Measurements from ENCODE around the gene PDZD4.

Gene PDZD4

DNA sequence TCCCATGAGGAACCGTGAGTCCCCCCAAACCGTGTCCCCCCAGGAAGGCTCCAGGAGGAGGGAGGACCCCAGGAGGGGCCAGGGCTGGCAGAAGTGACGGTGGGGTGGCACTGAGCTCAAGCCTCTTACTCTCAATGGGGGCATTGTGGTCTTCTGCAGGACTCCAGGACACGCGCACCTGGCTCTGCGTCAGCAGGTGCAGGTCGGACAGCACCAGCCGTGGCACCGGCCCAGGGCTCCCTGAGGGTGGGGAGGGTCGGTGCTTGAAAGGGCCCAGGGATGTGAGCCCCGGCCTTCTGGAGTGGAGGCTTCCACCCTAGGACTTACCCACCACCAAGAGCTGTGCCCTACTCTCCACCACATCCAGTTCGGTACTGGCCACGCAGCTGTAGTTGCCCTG lies 37.3 kb upstream of the PDZD4 start:
- DNase-seq = no peak

DNA sequence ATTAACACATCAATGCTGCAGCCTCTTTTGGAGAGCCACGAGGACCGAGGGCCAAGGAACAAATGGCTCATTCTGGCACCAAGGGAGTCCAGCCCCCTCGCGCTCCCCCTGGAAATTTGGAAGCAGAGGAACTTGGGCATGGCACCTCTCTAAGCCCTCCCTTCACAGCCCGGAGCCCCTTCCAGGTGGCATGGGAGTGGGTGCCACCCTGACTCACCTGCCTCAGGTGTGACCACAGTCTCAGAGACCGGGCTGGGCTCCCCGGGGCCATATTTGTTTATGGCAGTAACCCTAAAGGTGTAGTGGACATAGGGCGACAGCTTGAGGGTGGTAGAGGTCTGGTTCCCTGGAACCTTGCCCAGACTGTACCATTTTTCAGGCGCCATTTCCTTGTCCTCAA lies 36.8 kb upstream of the PDZD4 start:
- DNase-seq = no peak

DNA sequence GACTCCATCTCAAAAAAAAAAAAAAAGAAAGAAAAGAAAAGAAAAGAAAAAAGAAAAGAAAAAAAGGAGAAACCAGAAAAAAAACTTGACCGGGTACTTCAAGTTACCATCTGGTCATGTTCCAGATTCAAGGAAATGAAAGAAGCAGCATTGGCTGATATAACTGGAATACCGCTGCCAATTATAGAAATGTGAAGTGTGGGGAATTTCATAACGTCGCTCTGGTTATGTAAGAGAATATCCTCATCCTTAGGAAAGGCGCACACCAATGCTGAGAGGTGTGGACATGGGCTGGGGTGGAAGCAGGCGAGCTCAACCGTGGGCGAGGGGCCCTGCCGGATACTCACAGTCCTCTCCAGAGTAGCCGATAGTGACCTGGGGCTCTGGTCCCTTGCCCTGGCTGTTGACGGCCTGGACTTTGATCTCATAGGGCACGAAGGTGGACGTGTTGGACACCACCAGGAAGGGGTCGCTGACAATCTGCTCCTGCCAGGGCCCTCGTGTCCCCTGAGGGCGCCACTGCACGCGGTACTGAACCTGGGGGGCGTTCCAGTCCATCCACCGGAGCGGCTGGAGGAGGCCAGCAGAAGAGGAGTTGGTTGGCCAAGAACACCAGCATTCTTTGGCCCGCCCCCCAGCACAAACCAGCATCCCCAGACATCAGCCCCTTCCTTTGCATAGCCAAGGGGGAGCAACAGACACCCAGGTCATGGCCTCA lies 36.1 kb upstream of the PDZD4 start:
- no peak for DNase-seq

DNA sequence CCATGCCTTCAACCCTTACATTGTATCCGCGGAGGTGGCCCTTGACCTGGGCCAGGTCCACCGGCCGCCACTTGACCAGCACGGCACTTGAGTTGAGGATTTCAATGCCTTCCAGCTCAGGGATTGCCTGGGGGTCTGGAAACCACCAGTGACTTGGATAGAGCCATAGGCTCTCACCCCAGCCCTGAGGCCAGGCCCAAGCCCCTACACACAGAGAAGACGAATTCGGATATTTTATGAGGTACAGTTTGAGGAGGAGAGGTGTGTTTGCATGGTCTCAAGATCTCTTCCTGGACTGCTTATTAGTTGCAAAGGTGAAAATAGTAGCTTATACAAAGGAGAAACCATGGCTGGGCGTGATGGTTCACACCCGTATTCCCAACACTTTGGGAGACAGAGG lies 35.3 kb upstream of the PDZD4 start:
- DNase-seq = no peak

DNA sequence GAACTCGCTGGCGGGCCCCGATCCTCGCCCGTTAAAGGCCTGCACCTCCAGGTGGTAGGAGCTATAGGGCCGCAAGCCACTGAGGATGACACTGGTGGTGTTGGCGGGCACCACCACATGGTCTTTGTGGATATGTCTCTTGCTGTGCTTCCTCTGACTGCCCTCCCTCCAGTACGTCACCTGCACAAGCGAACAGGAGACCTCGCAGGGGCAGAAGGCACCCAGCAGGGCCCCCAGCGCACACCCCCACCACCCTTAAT lies 34.9 kb upstream of the PDZD4 start:
- no peak for DNase-seq

DNA sequence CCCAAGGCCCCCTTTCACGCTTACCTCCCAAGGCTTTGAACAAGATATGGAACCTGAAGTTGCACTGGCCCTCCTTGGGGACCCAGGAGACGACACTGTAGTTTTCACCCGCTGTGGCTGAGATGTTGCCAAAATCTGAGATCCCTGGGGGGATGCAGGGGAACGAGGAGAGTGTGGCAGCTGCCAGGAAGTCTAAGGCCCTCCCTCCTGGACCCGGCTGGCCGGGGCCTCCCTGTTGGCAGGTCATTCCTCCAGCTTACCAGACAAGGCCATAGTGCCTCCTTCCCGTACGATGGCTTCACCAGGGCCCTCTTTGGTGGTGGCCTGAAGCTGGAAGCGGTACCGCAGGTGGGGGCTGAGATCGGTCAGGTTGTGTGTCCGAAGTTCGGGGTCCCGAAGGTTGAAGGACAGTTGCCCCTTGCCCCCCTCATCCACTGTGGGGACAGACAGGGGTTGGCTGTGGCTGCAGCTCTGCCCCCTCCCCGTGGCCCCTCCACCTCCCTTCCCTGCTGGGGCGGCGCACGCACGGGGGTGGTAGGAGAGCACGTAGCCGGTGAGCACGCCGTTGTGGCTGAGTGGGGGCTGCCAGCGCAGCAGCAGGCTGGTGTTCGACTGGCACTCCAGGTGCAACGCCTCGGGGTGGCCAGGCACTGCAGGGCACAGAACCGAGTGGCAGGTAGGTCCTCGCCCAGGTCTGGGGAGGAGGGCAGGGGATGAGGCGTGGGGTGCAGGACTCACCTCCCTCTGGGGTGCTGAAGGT lies 34.4 kb upstream of the PDZD4 start:
- no peak for DNase-seq

DNA sequence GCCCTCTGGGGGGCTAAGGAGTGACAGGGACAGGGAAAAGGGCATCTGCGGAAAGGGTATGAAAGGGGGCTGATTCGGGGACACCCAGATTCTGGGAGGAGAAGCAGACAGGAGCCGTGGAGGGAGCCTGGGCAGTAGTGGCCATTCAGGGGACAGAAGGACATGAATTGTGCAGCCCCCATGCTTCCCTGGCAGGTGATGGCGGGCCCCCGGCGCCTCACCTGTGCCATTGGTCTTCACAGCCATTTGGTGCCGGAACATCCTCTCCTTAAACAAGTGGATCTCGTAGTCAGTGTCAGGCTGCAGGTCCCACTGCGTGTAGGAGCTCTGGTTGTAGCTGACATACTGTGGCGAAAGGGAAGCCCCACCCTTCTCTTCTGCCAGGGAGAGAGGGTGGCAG lies 33.8 kb upstream of the PDZD4 start:
- no peak for DNase-seq

DNA sequence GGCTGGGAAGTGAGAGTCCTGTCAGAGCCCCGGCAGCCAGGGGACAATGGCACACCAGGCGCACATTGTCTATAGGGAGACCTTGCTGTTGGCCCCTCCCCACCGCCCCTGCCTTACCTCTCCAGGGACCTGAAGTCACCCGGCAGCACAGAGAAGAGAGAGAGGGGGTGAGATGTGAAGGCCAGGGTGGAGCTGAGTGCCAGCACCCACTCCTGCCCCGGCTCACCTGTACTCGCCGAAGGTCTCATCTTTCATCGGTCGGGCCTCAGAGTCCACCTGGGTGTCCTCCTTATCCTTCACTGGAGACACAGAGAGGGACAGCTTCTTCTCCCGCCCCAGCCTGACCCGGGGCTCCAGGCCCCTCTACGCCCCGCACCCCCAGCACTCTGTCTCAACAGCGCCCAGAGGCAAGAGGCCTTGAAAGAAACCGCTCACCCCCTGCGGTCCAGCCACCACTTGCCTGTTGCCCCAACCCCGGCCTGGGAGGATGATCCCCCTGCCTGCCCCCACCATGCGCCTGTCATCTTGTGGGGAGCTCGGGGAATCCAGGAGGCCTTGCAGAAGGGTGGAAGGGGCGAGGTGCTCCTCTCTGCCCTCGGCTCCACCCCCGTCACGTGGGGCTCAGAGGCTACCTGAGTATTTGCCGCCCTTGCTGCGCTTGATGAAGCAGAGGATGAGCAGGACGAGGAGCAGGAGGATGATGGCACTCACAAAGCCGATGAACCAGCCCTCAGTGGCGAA lies 33.1 kb upstream of the PDZD4 start:
- DNase-seq = no peak

DNA sequence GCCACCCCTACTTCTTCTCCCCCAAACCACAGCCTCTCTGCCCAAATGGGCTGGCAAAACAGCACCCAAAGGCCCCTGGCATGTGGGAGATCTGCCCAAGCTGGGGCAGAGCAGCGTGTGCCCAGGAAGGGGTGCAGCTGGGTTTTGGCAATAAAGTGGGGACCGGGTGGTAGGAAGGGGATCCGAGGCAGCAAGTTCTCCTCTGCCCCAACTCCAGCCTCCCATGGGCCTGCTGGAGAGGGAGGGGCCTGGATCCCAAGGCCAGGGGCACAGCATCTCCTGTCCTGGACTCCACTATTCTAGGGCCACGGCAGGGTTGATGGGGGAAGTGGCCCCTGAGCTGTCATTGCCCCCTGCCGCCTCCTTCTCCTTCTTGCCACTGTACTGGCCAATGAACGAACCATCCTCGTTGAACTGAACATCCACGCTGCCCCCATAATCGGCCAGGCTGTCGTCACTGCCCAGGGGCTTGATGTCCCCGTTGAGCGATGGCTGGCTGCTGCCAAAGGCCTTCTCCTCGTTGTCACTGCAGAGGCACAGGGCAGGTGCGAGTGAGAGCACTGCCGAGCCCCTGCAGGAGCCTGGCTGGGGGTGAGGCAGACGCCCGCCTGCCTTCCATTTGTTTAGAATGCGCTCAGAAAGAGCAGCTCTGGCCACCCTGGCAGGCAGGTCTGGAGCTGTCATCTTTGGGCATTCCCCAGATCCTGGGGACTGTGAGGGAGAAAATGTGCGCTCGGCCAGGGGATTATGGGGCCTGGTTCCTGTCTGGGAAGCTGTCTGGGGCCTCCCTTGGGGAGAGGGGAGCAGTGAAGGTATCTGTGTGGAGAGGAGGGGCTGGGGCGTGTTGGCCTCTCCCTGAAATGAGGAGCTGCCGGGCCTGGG lies 32.3 kb upstream of the PDZD4 start:
- no peak for DNase-seq

DNA sequence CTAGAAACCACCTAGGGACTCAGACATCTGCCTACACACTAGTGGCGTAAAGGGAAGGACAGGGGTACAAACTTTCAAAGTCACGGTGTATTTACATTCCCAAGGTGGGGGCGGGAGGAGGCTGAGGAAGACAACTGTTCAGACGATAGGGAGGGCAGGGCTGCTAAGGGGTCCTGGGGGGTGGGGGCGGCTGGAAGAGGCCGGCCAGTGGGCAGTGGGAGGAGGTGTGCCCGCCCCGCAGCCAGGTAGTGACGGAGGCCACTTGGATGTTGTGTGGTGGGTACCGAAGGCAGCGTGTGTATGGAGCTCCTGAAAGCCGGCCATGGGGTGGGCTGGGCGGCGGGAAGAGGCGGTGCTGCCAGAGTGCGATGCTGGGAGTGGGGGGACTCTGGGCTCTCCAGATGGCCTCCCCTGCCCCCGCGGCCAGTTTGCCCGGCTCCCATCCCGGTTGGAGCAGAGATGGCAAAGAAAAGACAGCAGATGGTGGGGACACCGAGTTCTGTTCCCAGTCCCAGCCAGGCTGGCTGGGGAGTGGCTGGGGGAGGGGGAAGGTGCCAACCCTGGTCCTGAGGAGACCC lies 31.5 kb upstream of the PDZD4 start:
- DNase-seq = no peak

DNA sequence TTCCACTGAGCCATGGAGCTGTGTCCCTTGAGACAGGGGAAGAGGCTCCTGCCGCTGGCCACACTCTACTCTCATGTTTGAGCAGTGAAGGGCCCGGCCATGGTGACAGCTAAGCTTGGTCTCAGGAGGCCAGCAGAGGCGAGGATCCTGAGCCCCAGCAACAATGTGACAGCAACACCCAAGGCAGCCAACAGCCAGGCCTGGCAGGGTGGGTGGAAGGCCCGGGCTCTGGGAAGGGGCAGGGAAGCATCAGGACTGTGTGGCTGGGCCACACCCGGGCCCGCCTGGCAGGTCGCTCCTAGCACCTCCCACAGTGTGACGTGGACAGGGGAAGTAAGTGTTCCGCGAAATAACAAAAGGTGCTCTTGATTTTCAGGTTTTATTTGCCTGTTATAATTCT lies 30.8 kb upstream of the PDZD4 start:
- no peak for DNase-seq

DNA sequence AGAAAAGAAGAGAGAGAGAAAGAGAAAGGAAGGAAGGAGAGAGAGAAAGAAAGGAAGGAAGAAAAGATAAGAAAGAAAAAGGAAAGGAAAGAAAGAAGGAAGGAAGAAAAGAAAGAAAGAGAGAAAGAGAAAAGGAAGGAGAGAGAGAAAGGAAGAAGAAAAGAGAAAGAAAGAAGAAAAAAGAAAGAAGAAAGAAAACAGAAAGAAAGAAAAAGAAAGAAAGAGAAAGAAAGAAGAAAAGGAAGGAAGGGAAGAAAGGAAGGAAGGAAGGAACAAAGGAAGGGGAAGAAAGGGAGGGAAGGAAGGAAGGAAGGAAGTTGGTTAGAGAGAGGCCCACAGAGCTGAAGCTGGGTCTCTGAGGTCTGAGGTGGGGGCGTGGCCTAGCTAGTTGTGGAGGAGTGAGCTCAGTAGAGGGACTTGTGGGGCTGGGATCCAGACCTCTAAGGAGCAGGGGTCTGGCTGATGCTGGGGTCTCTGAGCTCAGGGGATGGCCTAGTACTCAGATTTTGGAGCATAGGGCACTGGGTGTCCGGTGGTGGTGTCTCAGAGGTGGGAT lies 27.1 kb upstream of the PDZD4 start:
- DNase-seq = no peak

DNA sequence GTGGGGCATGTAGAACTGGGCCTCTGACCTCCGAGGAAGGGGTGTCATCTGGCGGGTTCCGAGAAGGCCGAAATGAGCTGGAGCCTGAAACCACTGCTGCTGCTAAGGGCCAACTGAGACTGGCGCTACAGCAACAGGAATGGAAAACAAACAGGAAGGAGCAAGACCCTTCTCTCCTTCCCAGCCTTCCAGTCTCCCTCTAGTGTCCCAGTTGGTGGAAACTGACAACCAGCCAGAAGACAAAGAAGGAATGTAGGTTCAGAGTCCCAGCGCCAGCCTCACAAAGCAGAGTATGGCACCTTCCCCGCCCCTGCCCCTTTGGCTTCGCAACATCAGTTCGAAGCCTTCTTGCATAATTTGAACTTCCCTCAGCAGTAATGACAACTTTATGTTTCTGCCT lies 24.4 kb upstream of the PDZD4 start:
- DNase-seq = no peak

DNA sequence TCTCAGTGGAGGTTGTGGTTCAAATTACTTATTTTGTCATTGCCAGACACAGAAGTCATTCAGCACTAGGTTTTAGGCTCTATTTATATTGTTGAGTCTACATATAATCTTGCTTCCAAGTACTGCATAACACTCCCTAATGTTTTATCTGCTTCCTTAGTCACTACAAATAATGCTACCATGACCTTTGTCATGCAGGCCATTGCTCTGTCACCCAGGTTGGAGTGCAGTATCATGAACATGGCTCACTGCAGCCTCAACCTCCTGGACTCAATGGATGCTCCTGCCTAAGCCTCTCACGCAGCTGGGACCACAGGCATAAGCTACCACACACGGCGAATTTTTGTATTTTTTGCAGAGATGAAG lies 23.5 kb upstream of the PDZD4 start:
- no peak for DNase-seq

DNA sequence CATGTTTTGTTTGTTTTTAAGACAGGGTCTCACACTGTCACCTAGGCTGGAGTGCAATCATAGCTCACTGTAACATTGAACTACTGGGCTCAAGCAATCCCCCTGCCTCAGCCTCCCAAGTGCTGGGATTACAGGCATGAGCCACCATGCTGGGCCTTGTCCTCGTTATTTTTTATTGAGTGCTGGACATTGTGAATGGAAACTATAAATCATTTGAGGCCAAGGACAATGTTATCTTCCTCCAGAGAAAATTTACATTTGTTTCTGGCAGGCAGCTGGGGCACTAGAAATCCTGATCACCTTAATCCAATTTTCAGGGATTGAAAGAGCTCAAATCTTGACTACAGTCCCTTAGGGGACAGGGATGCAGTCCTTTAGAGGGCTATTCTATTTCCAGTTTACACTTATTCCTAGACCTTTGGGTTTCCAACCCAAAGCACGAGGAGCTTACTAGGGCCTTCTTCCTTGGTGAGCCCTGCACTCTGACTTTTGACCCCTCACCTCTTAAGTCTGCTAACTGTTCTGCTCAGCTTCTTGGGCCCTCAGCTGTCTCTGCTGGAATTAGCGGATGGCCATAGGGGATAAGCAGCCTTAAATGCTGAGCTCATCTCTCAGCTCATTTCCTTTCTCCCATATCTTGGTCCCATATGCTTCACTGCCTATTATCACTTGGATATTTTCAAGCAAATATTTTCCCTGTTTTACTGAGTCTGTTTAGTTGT lies 23.0 kb upstream of the PDZD4 start:
- no peak for DNase-seq

DNA sequence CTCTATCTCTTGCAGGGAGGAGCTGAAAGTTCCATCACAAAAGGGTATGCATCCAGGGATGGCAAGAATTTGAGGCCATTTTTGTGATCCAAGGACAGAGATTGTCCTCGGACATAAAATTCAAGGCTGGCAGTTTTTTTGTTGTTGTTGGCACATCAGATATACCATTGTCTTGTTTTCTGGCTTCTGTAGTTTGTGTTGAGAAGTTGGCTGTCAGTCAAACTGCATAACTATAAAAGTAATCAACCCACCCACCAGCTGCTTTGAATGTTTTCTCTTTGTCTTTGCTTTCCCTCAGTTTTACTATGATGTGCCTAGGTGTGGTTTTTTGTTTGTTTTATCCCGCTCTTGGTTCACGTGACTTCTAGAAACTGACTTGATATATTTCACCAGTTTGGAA lies 21.6 kb upstream of the PDZD4 start:
- no peak for DNase-seq

DNA sequence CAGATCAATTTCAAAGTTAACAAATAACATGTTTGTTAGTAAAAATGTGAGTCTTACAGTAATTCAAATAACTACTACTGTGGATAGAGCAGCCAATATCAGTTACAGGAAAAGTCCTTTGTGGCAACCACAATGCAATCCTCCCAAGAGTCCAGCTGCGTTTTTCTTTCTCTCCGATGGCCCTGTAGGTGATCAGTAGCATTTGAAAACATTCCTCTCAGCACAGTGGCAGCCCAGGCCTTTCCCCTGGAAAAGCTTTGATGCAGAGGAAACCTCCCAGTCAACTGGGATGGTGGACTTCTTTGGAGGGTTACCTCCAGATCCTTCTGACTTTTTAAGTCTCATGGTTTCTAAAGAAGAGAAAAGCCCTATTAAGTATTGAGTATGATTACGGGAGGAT lies 18.0 kb upstream of the PDZD4 start:
- no peak for DNase-seq

DNA sequence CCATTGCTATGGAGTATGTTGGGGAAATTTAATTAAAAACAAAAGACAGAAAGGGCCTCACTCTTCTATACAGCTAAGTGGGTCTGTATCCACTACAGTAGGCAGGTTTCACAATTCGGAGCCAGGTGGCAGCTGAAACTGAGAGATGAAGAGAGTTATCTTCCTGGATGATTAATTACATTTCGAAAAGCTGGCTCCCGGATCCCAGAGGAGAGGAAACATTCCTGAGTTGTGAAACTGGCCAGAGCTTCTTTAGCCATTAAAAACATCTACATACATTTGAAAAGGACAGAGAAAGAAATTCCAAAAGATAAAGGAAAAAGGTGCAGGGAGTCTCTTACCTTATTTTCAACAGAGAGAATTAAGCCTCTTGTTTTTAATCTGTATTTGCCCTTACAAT lies 15.5 kb upstream of the PDZD4 start:
- no peak for DNase-seq

DNA sequence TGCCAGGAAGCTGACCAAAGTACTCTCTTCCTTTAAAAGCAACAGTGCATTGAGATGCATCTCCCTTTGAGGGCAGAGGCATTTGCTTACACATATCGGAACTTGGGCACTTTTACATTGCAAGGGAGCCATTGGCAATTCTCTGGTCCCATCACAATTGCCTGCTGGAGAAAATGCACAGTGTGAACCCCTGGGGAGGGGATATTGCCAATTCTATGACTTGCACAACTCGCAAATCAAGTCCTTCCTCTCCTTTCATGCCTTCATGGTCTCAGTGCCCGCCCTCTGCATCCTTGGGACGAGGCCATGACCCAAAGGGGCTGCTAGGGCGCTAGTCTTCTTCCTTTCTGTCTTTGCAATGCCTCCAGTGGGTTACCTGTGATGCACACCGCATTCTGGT lies 14.9 kb upstream of the PDZD4 start:
- no peak for DNase-seq

DNA sequence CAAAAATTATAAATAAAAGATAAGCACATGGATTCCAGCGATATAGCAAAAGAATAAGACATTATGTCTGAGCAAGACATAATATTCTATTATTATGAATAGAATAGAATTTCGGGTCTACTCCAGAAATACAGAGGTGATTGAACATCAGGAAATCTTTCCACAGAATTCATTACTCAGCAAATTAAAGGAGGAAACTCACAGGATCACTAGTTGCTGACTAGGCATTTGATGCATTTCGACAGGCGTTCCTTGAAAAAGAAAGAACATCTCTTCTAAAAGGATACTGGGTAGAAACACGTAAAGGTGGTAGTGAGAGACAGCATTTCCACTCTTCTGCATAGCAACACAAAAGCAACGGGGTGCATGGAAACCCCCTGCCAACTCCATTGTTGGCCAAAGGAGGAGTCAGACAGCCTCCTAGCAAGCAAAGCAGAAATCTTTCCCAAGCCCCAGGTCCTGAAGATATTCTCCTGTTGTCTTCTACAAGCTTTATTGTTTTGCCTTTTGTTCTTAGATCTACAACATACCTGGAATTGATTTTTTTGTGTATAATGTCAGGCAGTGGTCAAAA lies 14.3 kb upstream of the PDZD4 start:
- no peak for DNase-seq

DNA sequence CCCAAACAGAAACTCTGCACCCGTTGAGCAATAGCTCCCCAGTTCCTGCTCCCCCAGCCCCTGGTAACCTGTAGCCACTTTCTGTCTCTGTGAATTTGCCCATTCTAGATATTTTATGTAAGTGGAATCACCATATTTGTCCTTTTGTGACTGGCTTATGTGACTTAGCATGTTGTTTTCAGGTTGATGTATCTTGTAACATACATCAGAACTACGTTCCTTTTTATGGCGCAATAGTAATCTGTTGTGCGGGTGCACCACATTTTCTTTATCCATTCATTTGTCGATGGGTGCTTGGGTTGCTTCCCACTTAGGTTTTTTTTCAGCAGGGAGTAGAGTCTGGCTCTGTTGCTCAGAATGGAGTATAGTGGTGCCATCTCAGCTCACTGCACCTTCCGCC lies 6.6 kb upstream of the PDZD4 start:
- no peak for DNase-seq

DNA sequence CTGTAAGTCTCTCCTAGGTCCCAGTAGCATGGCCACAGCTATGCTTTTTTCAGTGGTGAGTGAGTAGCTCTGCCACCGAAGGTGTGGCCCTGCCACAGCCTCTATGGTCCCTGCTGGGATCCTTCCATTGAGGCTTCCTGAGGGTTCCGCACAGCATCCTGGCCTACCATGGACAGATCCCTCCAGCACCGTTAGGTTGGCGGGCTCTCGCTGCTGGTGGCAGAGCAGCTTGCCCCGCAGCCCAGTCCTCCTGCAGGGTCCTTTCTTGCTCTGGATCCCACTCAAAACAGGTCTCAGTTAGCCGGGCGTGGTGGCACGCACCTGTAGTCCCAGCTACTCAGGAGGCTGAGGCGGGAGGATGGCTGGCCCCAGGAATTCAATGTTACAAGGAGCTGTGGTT lies 2.4 kb upstream of the PDZD4 start:
- DNase-seq = no peak

Measured in NCI-H1436 (cell line).